ENCODE data around the gene LCLAT1. TPM values are rescaled to one million over a fixed set of nuclear protein-coding genes. Genes with fewer than 3 reads are reported as not detected.
"Not testable (repeated sequence)": the region's sequence is repeated elsewhere in the genome, so short reads cannot be mapped to it uniquely, and the experiment has no call there.

Gene LCLAT1
- total RNA-seq, 6 donors from 2014 or later = 7.0 to 21.9 (median 12.4) TPM

GRCh38 chr2:30511122-30512083 is 64.4 kb downstream of the LCLAT1 start:
- TF ChIP-seq POLR2AphosphoS5 (IDR thresholded peaks at IDR 0.05) (peak in 1 of 2 donors; percentile 47), POLR2A (IDR thresholded peaks at IDR 0.05) (no peak)
- H3K27me3 ChIP-seq = no peaks in the 10 kb centered on the region
- H3K4me3 ChIP-seq = no peak overlapping the region
- H3K36me3 ChIP-seq = no peaks in the 10 kb centered on the region
- H3K9me3 ChIP-seq = no peaks in the 10 kb centered on the region
- ATAC-seq (ENCODE audit: low FRiP score in 2 of 2) (peak in 1 of 2 donors; percentile 93), DNase-seq (peak in 1 of 2 donors; percentile 30)
- peak overlapping the region in 1 of 4 donors; percentile 27 for H3K27ac ChIP-seq
- 80 to 81% methylated on average over 8 of the region's 8 CpGs for WGBS, 2 donors
- peaks cover 8 to 16% (median 9%) of the 10 kb centered on the region in 4 donors for H3K4me1 ChIP-seq

- Histone ChIP-seq H3K9me3 (no peaks in the 10 kb centered on the region), H3K4me1 (peaks cover 8 to 16% (median 8%) of the 10 kb centered on the region in 4 donors), H3K27me3 (no peaks in the 10 kb centered on the region), H3K27ac (no peak overlapping the region), H3K4me3 (no peak overlapping the region), H3K36me3 (no peaks in the 10 kb centered on the region)
- 56 to 63% methylated on average over 3 of the region's 3 CpGs for WGBS, 2 donors
- ATAC-seq (ENCODE audit: low FRiP score in 2 of 2) (no peak), DNase-seq (no peak)
- TF ChIP-seq POLR2A (IDR thresholded peaks at IDR 0.05) (no peak), EP300 (IDR thresholded peaks at IDR 0.05) (no peak), POLR2AphosphoS5 (IDR thresholded peaks at IDR 0.05) (no peak), CTCF (IDR thresholded peaks at IDR 0.05) (no peak)
Observed at GRCh38 chr2:30512243-30512886, 65.3 kb downstream of the LCLAT1 start.

- not testable (repeated sequence) for H3K36me3 ChIP-seq; ATAC-seq (ENCODE audit: low FRiP score in 2 of 2); H3K9me3 ChIP-seq; H3K27ac ChIP-seq; DNase-seq; H3K27me3 ChIP-seq; H3K4me3 ChIP-seq
- 80 to 93% methylated on average over 3 to 5 of the region's 5 CpGs for WGBS, 2 donors
- peaks cover 8 to 16% (median 8%) of the 10 kb centered on the region in 4 donors for H3K4me1 ChIP-seq
Observed at GRCh38 chr2:30513649-30514048, 66.6 kb downstream of the LCLAT1 start.

- Histone ChIP-seq H3K27me3 (no peaks in the 10 kb centered on the region), H3K4me1 (peaks cover 8 to 16% (median 8%) of the 10 kb centered on the region in 4 donors), H3K4me3 (no peak overlapping the region), H3K9me3 (peaks cover 0 to 5% (median 3%) of the 10 kb centered on the region in 4 donors), H3K27ac (no peak overlapping the region), H3K36me3 (peaks cover 0 to 3% (median 0%) of the 10 kb centered on the region in 4 donors)
- TF ChIP-seq POLR2A (IDR thresholded peaks at IDR 0.05) = no peak
- no peak for TF ChIP-seq POLR2AphosphoS5 (IDR thresholded peaks at IDR 0.05)
- no peak for TF ChIP-seq CTCF (IDR thresholded peaks at IDR 0.05)
- TF ChIP-seq EP300 (IDR thresholded peaks at IDR 0.05) = no peak
- WGBS, 2 donors = 51 to 58% methylated on average over 2 of the region's 2 CpGs
- DNase-seq (no peak), ATAC-seq (ENCODE audit: low FRiP score in 2 of 2) (no peak)
Observed at GRCh38 chr2:30514134-30514847, 67.2 kb downstream of the LCLAT1 start.

- TF ChIP-seq POLR2AphosphoS5 (IDR thresholded peaks at IDR 0.05) = no peak
- TF ChIP-seq EP300 (IDR thresholded peaks at IDR 0.05) = no peak
- no peak for TF ChIP-seq POLR2A (IDR thresholded peaks at IDR 0.05)
- TF ChIP-seq CTCF (IDR thresholded peaks at IDR 0.05) = no peak
- WGBS, 2 donors = 72 to 74% methylated on average over 4 of the region's 4 CpGs
- H3K4me1 ChIP-seq = peaks cover 8 to 16% (median 8%) of the 10 kb centered on the region in 4 donors
- peaks cover 0 to 8% (median 3%) of the 10 kb centered on the region in 4 donors for H3K36me3 ChIP-seq
- no peak overlapping the region for H3K27ac ChIP-seq
- ATAC-seq (ENCODE audit: low FRiP score in 2 of 2) (no peak), DNase-seq (no peak)
- no peak overlapping the region for H3K4me3 ChIP-seq
- no peaks in the 10 kb centered on the region for H3K27me3 ChIP-seq
- H3K9me3 ChIP-seq = peaks cover 0 to 8% (median 4%) of the 10 kb centered on the region in 4 donors
Observed at GRCh38 chr2:30514848-30515435, 67.9 kb downstream of the LCLAT1 start.

Data from upper lobe of left lung (tissue), 6 donors.